T follicular helper cell (primary cell): ENCODE results near the gene CROT.
A peak's percentile ranks its signal among the peaks of the same experiment; 100 is the strongest.
"Not testable (repeated sequence)": the region's sequence is repeated elsewhere in the genome, so short reads cannot be mapped to it uniquely, and the experiment has no call there.

Experiments used
- DNase-seq: peaks from one replicate; pipeline ENCODE4 v3.0.0-alpha.2; 2020; ENCODE audit warnings: low read depth
- total RNA-seq, 2 experiments: gene quantifications; one replicate each; lab custom pipeline; 2026; lab: John Stamatoyannopoulos, UW

The CROT gene
- total RNA-seq: 9.4 to 20.8 reads per million in 2 experiments

GRCh38 chr7:87345166-87345927, at the start of gene CROT:
Gene CROT, plus strand, starts transcription at chr7:87345664. Its CDS starts 3,405 bp downstream, at chr7:87349069.
- DNase-seq: peak; percentile 89

- DNase-seq: no peak
Observed at GRCh38 chr7:87300756-87301155, 44.7 kb upstream of the CROT start.

- no peak for DNase-seq
Observed at GRCh38 chr7:87310790-87311419, 34.6 kb upstream of the CROT start.

GRCh38 chr7:87312215-87312865, 33.1 kb upstream of the CROT start:
- DNase-seq: peak; percentile 32

- no peak for DNase-seq
Observed at GRCh38 chr7:87316097-87316700, 29.3 kb upstream of the CROT start.

- no peak for DNase-seq
Observed at GRCh38 chr7:87316846-87317552, 28.5 kb upstream of the CROT start.

GRCh38 chr7:87317691-87318245, 27.7 kb upstream of the CROT start:
- DNase-seq: no peak

GRCh38 chr7:87318741-87319140, 26.7 kb upstream of the CROT start:
- DNase-seq: no peak

- not testable (repeated sequence) for DNase-seq
Observed at GRCh38 chr7:87319154-87319581, 26.3 kb upstream of the CROT start.

GRCh38 chr7:87322912-87323311, 22.6 kb upstream of the CROT start:
- no peak for DNase-seq

- no peak for DNase-seq
Observed at GRCh38 chr7:87325576-87326370, 19.7 kb upstream of the CROT start.

- DNase-seq: no peak
Observed at GRCh38 chr7:87328281-87328680, 17.2 kb upstream of the CROT start.

- DNase-seq: no peak
Observed at GRCh38 chr7:87330316-87330715, 15.1 kb upstream of the CROT start.

GRCh38 chr7:87330942-87331341, 14.5 kb upstream of the CROT start:
- no peak for DNase-seq

- no peak for DNase-seq
Observed at GRCh38 chr7:87331687-87332252, 13.7 kb upstream of the CROT start.

GRCh38 chr7:87332321-87332720, 13.1 kb upstream of the CROT start:
- no peak for DNase-seq

- no peak for DNase-seq
Observed at GRCh38 chr7:87336136-87336535, 9.3 kb upstream of the CROT start.

- no peak for DNase-seq
Observed at GRCh38 chr7:87337331-87337730, 8.1 kb upstream of the CROT start.

GRCh38 chr7:87339373-87339897, 6.0 kb upstream of the CROT start:
- DNase-seq: no peak

- DNase-seq: no peak
Observed at GRCh38 chr7:87341441-87341840, 4.0 kb upstream of the CROT start.
